ENCODE results near the gene NOX5. TPM values are rescaled to one million over a fixed set of nuclear protein-coding genes. Genes with fewer than 3 reads are reported as not detected.

NOX5 gene
- total RNA-seq, 2 experiments from 2014 or later = not detected

DNA sequence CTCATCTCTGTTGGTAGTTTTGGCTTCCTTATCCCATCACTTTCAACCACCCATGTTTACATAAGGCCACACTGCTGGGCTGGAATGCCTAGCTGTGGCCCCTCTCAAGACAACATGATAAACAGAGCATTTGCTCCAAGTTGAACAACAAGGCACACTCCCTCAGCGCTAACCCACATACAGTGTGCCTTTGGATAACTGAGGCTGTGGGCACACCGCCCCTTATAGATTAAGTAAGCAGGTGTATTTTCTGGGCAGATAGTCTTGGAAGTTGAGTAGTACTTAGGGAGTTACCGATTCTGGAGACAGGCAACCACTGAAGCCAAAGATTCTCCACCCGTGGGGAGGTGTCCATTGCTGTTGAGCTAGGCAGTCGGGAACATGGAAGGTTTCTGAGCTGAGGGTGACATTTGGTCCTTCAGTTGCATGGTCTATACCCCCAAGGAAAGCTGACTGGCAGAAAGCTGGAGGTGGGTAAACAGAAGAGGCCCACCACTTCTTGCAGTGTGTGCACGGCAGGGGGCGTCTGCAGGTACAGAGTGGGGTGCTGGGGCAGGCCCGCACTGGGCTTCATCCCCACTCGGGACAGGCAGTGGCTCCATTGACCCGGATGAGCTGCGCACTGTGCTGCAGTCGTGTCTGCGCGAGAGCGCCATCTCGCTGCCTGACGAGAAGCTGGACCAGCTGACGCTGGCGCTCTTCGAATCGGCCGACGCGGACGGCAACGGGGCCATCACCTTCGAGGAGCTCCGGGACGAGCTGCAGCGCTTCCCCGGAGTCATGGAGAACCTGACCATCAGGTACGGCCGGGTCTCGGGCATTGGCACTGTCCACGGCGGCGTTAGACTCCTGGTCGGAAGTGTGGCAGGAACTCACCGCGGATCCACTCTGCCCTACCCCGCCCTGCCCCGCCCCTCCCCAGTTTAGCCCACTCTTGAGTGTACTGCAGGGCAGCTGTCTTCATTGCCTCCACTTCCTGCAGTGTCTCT is 16.8 kb downstream of the NOX5 start:
- BruUV-seq (replicated peaks) = no TSS peak
- TF ChIP-seq, protein P1, sequence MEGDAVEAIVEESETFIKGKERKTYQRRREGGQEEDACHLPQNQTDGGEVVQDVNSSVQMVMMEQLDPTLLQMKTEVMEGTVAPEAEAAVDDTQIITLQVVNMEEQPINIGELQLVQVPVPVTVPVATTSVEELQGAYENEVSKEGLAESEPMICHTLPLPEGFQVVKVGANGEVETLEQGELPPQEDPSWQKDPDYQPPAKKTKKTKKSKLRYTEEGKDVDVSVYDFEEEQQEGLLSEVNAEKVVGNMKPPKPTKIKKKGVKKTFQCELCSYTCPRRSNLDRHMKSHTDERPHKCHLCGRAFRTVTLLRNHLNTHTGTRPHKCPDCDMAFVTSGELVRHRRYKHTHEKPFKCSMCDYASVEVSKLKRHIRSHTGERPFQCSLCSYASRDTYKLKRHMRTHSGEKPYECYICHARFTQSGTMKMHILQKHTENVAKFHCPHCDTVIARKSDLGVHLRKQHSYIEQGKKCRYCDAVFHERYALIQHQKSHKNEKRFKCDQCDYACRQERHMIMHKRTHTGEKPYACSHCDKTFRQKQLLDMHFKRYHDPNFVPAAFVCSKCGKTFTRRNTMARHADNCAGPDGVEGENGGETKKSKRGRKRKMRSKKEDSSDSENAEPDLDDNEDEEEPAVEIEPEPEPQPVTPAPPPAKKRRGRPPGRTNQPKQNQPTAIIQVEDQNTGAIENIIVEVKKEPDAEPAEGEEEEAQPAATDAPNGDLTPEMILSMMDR (conservative IDR thresholded peaks at IDR 0.05; ENCODE audit: low read length) = no peak
- no peak for TF ChIP-seq EZH2phosphoT487 (IDR thresholded peaks at IDR 0.05; ENCODE audit: borderline replicate concordance, low read depth, low read length)
- ChIA-PET CTCF (ENCODE audit: unreplicated experiment) (interaction anchor here (0.6 kb wide), 2 partner anchors 151 to 1691 kb away, joined by 3 to 4 read pairs; no protein-coding TSS in a partner anchor), POLR2A (no interaction called here)
- DNase-seq (ENCODE audit: low spot score) = no peak
- Histone ChIP-seq H3K9me3 (ENCODE audit: low read length) (no peaks in the 10 kb centered on the region), H2AFZ (ENCODE audit: low read length) (no peak overlapping the region), H3K27ac (ENCODE audit: low read depth, low read length, poor library complexity, severe bottlenecking) (no peak overlapping the region), H3K36me3 (ENCODE audit: insufficient read depth, low read length) (no peaks in the 10 kb centered on the region), H3K4me2 (ENCODE audit: low read length) (no peak overlapping the region), H3K4me1 (ENCODE audit: insufficient read depth, low read length, poor library complexity, severe bottlenecking) (no peaks in the 10 kb centered on the region), H3K9me2 (ENCODE audit: insufficient read depth, low read length) (no peaks in the 10 kb centered on the region), H4K20me1 (ENCODE audit: insufficient read depth, low read length) (no peaks in the 10 kb centered on the region), H3K79me2 (ENCODE audit: insufficient read depth, low read depth, low read length) (no peaks in the 10 kb centered on the region), H3K4me3 (ENCODE audit: low read depth, low read length, poor library complexity, severe bottlenecking) (no peak overlapping the region)
- intact Hi-C loops (cut with micrococcal nuclease; ENCODE audit: unreplicated experiment) = no loop called here

- ChIA-PET CTCF (ENCODE audit: unreplicated experiment) (interaction anchor here (0.6 kb wide), 2 partner anchors 150 to 1690 kb away, joined by 3 to 4 read pairs; no protein-coding TSS in a partner anchor), POLR2A (no interaction called here)
- no peak overlapping the region for H2AFZ ChIP-seq (ENCODE audit: low read length)
- no peaks in the 10 kb centered on the region for H3K36me3 ChIP-seq (ENCODE audit: insufficient read depth, low read length)
- BruUV-seq (replicated peaks) = no TSS peak
- no peaks in the 10 kb centered on the region for H3K9me2 ChIP-seq (ENCODE audit: insufficient read depth, low read length)
- H3K4me2 ChIP-seq (ENCODE audit: low read length) = no peak overlapping the region
- H4K20me1 ChIP-seq (ENCODE audit: insufficient read depth, low read length) = no peaks in the 10 kb centered on the region
- no peaks in the 10 kb centered on the region for H3K9me3 ChIP-seq (ENCODE audit: low read length)
- intact Hi-C loops (cut with micrococcal nuclease; ENCODE audit: unreplicated experiment) = no loop called here
- no peaks in the 10 kb centered on the region for H3K4me1 ChIP-seq (ENCODE audit: insufficient read depth, low read length, poor library complexity, severe bottlenecking)
- H3K79me2 ChIP-seq (ENCODE audit: insufficient read depth, low read depth, low read length) = no peaks in the 10 kb centered on the region
- H3K27ac ChIP-seq (ENCODE audit: low read depth, low read length, poor library complexity, severe bottlenecking) = no peak overlapping the region
- no peak for DNase-seq (ENCODE audit: low spot score)
- TF ChIP-seq EZH2phosphoT487 (IDR thresholded peaks at IDR 0.05; ENCODE audit: borderline replicate concordance, low read depth, low read length) = no peak
- TF ChIP-seq, protein P1 (conservative IDR thresholded peaks at IDR 0.05; ENCODE audit: low read length) = no peak
- no peak overlapping the region for H3K4me3 ChIP-seq (ENCODE audit: low read depth, low read length, poor library complexity, severe bottlenecking)
Measured at GRCh38 chr15:69032031-69032430, 17.5 kb downstream of the NOX5 start.

All from OCI-LY7 (cell line).